CD4-positive, alpha-beta T cell treated with Interleukin-4 for 1 hour (primary cell): Measurements from ENCODE around the gene FOXN1.
"Not testable (repeated sequence)": the region's sequence is repeated elsewhere in the genome, so short reads cannot be mapped to it uniquely, and the experiment has no call there.

ENCODE experiments used
- DNase-seq, 2 donors: peaks; one replicate each; pipeline ENCODE4 v3.0.0-alpha.2; 2020 to 2022

FOXN1 gene

DNA sequence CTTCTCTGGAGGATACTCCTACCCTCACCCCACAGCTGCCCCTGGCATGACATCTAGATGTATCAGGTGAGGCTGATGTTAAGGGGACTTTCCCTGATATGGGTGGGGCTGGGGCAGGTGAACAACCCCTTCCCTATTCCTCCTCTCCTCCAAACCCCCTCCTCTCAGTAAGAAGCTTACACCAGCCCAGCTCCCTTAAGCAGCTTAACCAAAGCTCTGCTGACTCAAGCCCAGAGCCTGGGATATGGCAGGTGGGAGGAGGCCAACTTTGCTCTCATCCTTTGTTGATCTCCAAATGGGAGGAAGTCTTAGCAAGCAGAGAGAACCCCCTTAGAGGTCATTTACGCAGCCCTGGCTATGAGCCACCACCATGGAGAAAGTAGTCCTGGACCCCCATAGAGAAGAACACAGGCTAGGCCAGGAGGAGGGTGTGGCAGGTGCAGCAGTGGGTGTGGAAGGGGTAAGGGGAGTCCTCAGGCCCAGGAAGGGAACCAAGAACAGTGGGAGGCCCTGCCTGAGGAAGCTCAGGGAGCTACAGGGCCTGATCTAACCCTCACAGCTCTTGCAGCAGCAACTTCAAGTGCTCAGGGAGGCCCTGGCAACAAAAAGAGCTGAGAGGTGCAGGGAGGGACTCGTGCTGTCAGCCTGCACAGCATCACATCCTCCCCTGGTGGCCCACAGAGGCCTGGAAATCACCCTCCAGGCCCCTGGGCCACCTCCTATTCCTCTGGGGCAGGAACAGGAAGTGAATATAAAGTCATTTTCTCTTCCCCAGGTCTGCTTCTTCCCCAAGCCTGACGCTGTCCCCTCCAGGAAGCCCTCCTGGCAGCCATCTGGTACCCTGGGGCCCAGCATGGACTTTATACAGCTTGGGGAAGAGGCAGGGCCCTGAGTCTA lies 43.3 kb downstream of the FOXN1 start:
- peak; percentile 79 for DNase-seq

GRCh38 chr17:28550858-28551257 lies 44.7 kb downstream of the FOXN1 start:
- DNase-seq, result no peak

DNA sequence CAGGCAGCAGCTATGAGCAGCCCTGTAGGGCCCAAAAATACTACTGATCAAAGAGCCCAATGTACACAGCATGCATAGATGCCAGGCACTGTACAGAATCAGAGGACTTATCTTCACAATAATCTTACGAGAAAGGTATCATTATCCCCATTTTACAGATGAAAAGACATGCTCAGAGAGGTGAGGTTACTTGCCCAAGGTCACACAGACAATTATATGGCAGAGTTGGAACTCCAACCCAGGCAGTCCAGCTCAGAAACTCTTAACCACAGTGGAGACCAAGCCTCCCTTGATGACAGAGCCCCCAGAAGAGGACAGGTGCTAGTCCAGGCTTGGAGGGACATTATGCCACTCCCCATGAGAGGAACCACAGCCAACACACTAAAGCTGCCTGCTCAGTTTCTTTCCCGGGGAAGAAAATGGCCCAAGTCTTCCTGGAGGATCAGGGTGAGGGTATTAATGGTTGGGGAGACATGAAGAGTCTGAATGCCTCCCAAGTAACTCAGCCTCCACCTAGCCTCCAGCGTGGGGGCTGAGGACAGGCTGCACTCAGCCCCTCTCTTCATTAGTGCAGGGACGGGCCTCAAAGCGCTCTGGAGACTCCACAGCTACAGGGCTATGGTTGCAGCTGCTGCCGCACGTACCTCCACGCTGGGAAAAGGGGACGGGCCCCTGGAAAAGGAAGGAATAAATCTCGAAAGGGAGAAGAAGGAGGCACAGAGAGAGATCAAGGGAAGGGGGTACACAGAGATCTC lies 45.5 kb downstream of the FOXN1 start:
- no peak for DNase-seq

DNA sequence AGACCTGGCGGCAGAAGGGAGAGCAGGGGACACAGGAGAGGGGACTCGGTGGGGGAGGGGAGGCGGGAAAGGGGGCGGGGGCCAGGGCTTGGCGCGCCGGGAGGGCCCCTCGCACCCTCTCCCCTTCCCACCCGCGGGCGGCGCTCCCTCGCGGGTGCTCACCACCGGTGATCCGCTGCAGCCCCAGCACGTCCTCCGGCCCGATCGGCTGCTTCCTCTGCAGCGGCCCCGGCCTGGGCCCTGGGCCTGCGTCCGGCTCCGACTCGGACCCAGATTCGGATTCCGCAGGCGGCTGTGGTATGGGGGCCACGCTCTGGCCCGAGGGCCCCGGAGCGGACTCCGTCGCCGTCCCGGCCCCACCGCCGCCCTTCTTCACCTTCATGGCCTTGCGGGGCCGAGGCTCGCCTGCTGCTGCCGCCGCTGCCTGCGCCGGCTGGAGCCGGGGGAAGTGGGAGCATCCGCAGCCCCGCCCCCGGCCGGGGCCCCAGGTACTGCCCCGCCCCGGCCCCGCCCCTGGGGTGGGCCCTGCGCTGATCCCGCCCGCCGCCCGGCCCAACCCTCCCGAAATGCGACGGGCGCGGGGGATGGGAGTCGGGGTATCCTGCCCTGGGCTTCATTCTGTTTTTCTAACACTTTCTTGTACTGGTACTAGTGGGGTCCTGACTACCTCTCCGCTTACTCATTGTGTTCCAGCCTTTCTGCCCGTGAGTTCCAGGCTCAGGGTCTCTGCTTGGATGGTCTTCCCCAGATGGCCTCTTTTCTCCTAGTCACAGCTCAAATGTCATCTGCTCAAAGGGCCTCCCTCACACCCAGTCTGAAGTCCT lies 46.2 kb downstream of the FOXN1 start, which contains the start of gene UNC119:
TSS of gene UNC119 (minus strand) at position 449 of the 824 bp plus-strand sequence. CDS start at position 382, 67 bp downstream.
- DNase-seq, result peak; percentile 70 to 79

- no peak for DNase-seq
Observed at GRCh38 chr17:28553000-28553505, 46.9 kb downstream of the FOXN1 start.

DNA sequence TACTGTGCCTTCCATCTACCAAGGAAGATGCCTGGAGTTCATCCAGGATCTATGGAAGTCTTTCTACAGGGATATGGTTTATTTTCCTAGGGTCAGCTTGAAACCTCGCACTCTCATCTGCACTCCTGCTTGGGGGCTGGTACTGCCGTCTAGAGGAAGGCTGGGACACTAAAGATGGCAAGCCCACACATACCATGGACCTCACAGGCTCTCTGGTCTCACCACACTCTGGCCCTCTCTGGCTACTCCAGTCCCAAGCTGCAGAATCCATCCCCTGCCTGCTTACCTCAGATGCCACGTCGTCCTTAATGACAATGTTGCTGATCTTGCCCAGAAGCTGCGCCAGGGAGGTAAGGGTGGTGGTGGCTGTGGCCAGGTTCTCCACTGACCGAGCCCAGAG lies 48.4 kb downstream of the FOXN1 start:
- DNase-seq, result no peak

GRCh38 chr17:28555022-28555421 lies 48.9 kb downstream of the FOXN1 start:
- DNase-seq, result no peak

DNA sequence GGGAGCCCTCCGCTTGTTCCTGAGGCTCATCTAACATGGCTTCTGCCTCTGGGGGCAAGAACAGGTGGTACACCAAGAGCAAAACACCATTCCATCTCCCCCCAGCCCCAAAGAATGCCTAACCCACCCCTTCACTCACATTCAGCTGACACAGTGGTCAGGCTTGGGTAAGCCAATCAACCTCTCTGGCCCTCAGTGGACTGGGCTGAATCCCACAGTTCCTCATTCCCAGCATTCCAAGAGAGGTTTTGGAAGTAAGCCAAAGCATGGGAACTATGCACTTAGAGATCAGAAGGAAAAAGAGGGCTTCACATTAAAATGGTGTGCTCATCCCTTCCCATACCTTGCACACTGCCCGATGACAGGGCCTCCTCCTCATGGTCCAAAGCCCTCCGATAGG lies 57.3 kb downstream of the FOXN1 start:
- DNase-seq, result no peak

DNA sequence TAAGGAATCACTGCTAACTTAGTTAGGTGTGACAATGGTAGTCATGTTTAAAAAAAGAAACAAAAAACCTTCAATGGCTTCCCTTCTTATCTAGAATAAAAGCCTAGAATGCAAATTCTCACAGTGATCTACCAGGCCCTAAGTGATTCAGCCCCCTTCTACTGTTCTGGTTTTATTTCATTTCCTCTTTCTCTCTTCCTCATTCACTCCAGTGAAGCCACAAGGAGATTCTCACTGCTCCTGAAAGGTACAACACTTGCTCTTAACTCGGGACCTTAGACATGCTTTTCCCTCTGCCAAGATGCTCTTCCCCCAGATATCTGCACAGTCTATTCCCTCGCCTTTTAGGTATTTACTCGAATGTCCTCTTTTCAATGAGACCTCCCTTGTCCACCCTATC lies 61.5 kb downstream of the FOXN1 start:
- DNase-seq, result no peak

DNA sequence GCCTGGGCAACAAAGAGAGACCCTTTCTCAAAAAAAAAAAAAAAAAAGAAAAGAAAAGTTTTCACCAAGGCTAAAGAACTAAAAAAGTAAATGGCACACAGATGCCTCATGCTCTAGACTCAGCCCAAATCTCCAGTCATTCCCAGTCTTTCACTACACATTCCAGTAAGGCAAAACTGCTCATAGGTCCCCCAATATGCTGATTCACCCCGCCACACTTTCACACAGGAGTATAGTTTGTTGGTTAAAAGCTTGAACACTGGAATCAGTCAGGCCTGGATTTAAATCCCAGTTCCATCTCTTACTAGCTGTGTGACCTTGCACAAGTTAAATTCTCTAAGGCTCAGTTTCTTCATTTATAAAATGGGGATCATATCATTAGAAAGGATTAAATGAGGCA lies 63.3 kb downstream of the FOXN1 start:
- no peak for DNase-seq

GRCh38 chr17:28570716-28571360 lies 64.7 kb downstream of the FOXN1 start:
- DNase-seq, result peak; percentile 35 to 51

- DNase-seq, result peak; percentile 89 to 91
Observed at GRCh38 chr17:28571361-28572122, 65.4 kb downstream of the FOXN1 start, which contains the start of gene PIGS. TSS of gene PIGS (minus strand) at chr17:28571524. CDS start at chr17:28571496, 28 bp downstream.

DNA sequence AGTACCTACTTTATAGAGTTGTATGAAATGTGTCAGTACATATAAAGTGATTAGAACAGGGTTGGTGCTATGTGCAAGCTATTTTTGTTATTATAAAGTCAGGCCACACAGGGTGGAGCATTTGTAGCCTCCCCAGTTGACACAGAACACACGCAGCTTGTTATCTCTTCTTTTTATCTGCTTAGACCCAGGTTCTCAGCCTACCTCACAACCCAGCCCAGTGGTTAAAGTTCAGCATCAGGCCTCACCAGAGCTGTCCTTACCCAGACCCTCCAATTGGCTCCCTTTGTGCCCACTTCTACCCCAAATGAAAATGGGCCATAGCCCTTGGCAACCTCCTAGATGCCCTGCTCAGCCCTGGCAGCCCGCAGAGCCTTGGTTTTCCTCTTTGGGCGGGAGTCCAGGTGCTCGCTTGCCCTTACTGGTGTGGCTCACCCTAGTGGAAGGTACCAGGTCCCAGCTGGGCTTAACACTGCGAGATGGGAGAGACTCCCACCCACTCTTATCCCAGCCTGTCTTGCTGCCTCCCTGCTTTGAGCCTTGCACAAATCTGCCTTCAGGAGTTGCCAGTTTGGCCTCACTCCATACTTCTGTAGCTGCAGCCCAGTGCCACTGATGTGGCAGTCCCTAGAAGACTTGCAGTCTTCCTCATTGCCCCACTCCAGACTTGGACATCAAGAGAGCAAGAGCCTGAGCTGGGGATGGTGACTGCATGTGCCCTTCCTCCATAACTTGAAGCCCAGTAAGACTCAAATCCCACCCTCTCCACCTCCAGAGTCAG lies 66.3 kb downstream of the FOXN1 start:
- DNase-seq, result no peak

DNA sequence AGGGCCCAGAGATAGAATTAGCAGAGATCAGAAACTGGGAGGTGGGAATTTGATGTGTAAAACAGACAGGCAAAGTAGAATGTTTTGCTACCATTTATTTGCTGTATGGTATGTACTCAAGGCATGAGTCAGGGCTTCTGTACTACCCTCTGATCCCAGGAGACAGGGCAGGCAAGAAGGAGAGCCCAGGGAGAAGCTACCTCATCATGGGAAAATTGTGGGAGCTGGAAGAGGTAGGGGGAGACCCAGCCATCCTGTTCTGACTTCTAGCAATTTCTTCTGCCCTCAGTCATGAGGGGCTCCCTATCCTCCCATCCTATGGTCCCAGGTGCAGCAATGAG lies 66.9 kb downstream of the FOXN1 start:
- DNase-seq, result no peak

DNA sequence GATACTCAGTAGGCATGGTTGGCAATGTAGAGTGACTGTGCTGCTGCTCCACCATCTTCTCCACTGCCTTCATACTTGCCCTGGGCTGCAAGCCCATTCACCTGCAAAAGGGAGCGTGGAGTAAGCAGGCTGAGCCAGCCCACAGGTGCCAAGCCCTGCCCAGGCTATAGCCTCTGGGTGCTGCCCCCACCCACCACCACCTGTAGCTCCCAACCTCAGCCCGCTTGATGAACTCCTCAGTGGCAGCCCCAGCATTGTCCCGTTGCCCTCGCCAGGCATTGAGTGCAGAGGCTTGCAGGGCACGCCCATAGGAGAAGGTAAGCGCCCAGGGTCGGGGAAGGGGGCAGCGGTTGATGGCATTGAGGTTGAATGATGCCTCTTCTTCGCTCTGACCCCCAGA lies 67.4 kb downstream of the FOXN1 start:
- DNase-seq, result no peak

DNA sequence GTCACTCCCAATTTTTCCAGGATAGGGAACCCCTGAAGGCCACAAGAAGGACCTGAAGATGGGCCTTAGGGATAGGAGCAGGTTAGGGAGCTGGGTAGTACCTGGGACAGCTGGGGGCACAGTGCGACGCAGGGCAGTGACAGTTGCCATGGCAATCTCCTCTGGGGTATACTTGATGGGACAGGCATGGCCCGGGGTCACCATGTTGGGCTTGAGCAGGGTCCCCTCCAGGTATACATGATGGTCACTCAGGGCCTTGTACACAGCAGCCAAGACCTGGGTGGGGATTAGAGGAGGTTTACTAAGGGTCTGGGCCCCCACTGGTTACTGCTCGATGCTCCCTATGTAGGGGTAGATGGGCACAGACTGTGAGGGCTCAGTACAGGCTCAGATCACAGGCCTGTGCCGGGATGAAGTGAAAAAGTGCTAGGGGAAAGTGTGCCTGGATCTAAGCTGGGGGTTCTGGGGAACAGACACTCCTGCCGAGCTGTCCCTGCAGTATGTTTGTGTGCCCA lies 67.9 kb downstream of the FOXN1 start:
- DNase-seq, result no peak

GRCh38 chr17:28574526-28574925 lies 68.4 kb downstream of the FOXN1 start:
- DNase-seq, result peak in 1 of 2 donors; percentile 26

DNA sequence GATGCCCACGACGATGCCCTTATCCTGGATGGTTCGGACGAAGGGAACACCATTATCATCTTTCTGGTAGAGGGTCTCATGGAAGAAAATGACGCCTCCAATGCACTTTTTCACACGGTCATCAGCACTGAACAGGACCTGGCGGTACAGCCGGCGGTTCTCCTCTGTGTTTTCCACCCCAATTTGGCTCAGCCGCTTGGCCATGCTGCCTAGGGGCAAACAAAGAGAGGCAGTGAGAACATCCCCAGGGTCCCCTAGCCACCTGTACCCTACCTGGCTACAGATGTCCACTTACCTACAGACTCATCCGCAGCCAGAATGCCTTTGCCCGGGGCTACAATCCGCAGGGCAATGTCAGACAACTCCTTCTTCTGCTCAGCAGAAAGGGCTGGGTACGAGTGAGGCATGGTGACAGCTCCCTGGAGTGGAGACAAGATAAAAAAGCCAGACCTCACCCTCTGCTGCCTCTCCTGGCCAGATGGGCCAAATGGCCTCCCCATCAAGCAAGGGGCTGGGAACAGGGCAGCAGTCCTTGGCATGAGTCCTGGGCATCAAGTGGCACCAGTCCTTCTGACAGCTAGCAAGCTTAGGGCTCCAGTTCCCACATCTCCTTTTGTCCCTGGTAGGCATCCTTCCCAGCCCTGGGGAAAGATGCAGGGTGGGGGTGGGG lies 69.1 kb downstream of the FOXN1 start:
- DNase-seq, result no peak

DNA sequence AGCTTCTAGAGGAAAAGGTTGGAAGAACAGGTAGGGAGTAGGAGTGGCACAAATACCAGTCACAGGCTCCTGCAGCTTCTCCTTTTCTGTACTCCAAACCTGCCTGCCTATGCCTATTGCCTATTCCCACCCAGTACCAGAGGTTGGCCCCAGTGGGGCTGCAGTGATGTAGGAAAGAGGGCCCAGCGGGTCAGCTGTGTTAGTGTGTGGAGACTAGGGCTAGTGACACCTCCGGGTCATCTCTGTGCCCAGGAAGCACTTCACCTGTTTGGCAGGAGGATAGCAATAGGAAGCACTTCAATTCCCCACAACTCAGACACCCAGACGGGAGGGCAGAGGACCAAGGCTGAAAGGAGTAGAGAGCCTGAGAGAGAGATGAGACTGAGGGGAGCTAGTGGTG lies 69.9 kb downstream of the FOXN1 start:
- DNase-seq, result not testable (repeated sequence)
